DND-41 (cell line): ENCODE data around the gene HMCN1.

Experiments
- ATAC-seq: fragments of 200-7000 bp; cut with Tn5 transposase; 3 replicates; pipeline ENCODE4 v1.9.1; 2021; ENCODE audit warnings: low read depth; ENCODE audit not compliant: insufficient read depth
- DNase-seq: peaks from one replicate; pipeline ENCODE4 v3.0.0-alpha.2; 2020
- H2AFZ ChIP-seq: 2 replicates; pipeline ENCODE4 v1.6.0; 2012; ENCODE audit warnings: low read depth, low read length
- H3K27ac ChIP-seq: 2 replicates; pipeline ENCODE4 v1.5.1; 2012; ENCODE audit warnings: low read length, inconsistent platforms
- H3K27me3 ChIP-seq: fragments of 200-600 bp; sonication (generic); 2 replicates; pipeline ENCODE4 v1.6.0; 2012; ENCODE audit warnings: low read length, mild to moderate bottlenecking, inconsistent platforms; ENCODE audit not compliant: insufficient read depth, poor library complexity
- H3K36me3 ChIP-seq: 2 replicates; pipeline ENCODE4 v1.5.1; 2012; ENCODE audit warnings: low read length, inconsistent platforms; ENCODE audit not compliant: insufficient read depth
- H3K4me1 ChIP-seq: 2 replicates; pipeline ENCODE4 v1.5.1; 2012; ENCODE audit warnings: mild to moderate bottlenecking, low read length; ENCODE audit not compliant: insufficient read depth
- H3K4me2 ChIP-seq: 2 replicates; pipeline ENCODE4 v1.6.0; 2012; ENCODE audit warnings: mild to moderate bottlenecking, moderate library complexity, low read length, inconsistent platforms; ENCODE audit not compliant: insufficient read depth
- H3K4me3 ChIP-seq, 2 experiments: fragments of 200-600 bp in 1 of 2; shearing (Covaris generic) in 1 of 2; 2 replicates each; pipeline ENCODE4 v1.5.1; 2012 to 2016; ENCODE audit warnings: inconsistent platforms in 2 of 2, low read length in 2 of 2, mild to moderate bottlenecking in 2 of 2, low read depth in 1 of 2, moderate library complexity in 1 of 2
- H3K79me2 ChIP-seq: 2 replicates; pipeline ENCODE4 v1.6.0; 2012; ENCODE audit warnings: low read length, inconsistent platforms; ENCODE audit not compliant: insufficient read depth
- H3K9ac ChIP-seq: 2 replicates; pipeline ENCODE4 v1.6.0; 2012; ENCODE audit warnings: low read depth, mild to moderate bottlenecking, inconsistent platforms, low read length, moderate library complexity
- H3K9me3 ChIP-seq: 2 replicates; pipeline ENCODE4 v1.5.1; 2012; ENCODE audit warnings: low read length, moderate library complexity, mild to moderate bottlenecking, inconsistent platforms; ENCODE audit not compliant: insufficient read depth, severe bottlenecking
- H4K20me1 ChIP-seq: 2 replicates; pipeline ENCODE4 v1.6.0; 2012; ENCODE audit warnings: low read length; ENCODE audit not compliant: insufficient read depth
- CTCF ChIP-seq: IDR thresholded peaks from 2 replicates; pipeline ENCODE4 v1.5.1; 2012; ENCODE audit warnings: borderline replicate concordance, low read length, moderate library complexity, mild to moderate bottlenecking; ENCODE audit not compliant: poor library complexity, severe bottlenecking; ENCODE audit errors: extremely low read depth
- EZH2 ChIP-seq: IDR thresholded peaks from 3 replicates; pipeline ENCODE4 v1.6.1; 2012; ENCODE audit warnings: borderline replicate concordance, low read depth, mild to moderate bottlenecking, moderate library complexity, low read length, inconsistent platforms; ENCODE audit not compliant: severe bottlenecking

The HMCN1 gene

GRCh38 chr1:186188736-186189135 lies 454.5 kb downstream of the HMCN1 start:
- Histone ChIP-seq H2AFZ (no peak overlapping the region), H3K27me3 (no peaks in the 10 kb centered on the region), H3K36me3 (no peaks in the 10 kb centered on the region), H3K9ac (no peak overlapping the region), H3K4me1 (no peaks in the 10 kb centered on the region), H3K27ac (no peak overlapping the region), H3K4me2 (no peak overlapping the region), H3K9me3 (no peaks in the 10 kb centered on the region), H4K20me1 (no peaks in the 10 kb centered on the region), H3K4me3 (no peak overlapping the region), H3K79me2 (no peaks in the 10 kb centered on the region)
- ATAC-seq (no peak), DNase-seq (no peak)
- no peak for TF ChIP-seq EZH2
- TF ChIP-seq CTCF, result no peak

GRCh38 chr1:186189156-186189555 lies 455.0 kb downstream of the HMCN1 start:
- Histone ChIP-seq H3K4me3 (no peak overlapping the region), H3K27ac (no peak overlapping the region), H3K27me3 (no peaks in the 10 kb centered on the region), H3K9me3 (no peaks in the 10 kb centered on the region), H3K79me2 (no peaks in the 10 kb centered on the region), H3K4me2 (no peak overlapping the region), H3K4me1 (no peaks in the 10 kb centered on the region), H4K20me1 (no peaks in the 10 kb centered on the region), H3K36me3 (no peaks in the 10 kb centered on the region), H2AFZ (no peak overlapping the region), H3K9ac (no peak overlapping the region)
- ATAC-seq (no peak), DNase-seq (no peak)
- no peak for TF ChIP-seq CTCF
- TF ChIP-seq EZH2, result no peak

- Histone ChIP-seq H3K9ac (no peak overlapping the region), H3K27ac (no peak overlapping the region), H3K79me2 (no peaks in the 10 kb centered on the region), H3K36me3 (no peaks in the 10 kb centered on the region), H4K20me1 (no peaks in the 10 kb centered on the region), H3K4me2 (no peak overlapping the region), H3K4me3 (no peak overlapping the region), H3K27me3 (no peaks in the 10 kb centered on the region), H3K9me3 (no peaks in the 10 kb centered on the region), H3K4me1 (no peaks in the 10 kb centered on the region), H2AFZ (no peak overlapping the region)
- no peak for DNase-seq
- no peak for ATAC-seq
- no peak for TF ChIP-seq EZH2
- TF ChIP-seq CTCF, result no peak
Observed at GRCh38 chr1:186191511-186191910, 457.3 kb downstream of the HMCN1 start.

- Histone ChIP-seq H3K4me1 (no peaks in the 10 kb centered on the region), H3K27me3 (no peaks in the 10 kb centered on the region), H4K20me1 (no peaks in the 10 kb centered on the region), H3K4me3 (no peak overlapping the region), H3K9ac (no peak overlapping the region), H3K4me2 (no peak overlapping the region), H2AFZ (no peak overlapping the region), H3K9me3 (no peaks in the 10 kb centered on the region), H3K36me3 (no peaks in the 10 kb centered on the region), H3K27ac (no peak overlapping the region), H3K79me2 (no peaks in the 10 kb centered on the region)
- no peak for ATAC-seq
- TF ChIP-seq EZH2, result no peak
- no peak for DNase-seq
Observed at GRCh38 chr1:186193224-186193623, 459.0 kb downstream of the HMCN1 start.
